IPS-NIHi11 (cell line): Measurements from ENCODE around the gene NTRK2.
"Not testable (repeated sequence)": the region's sequence is repeated elsewhere in the genome, so short reads cannot be mapped to it uniquely, and the experiment has no call there.

Source experiments
- DNase-seq: peaks from one replicate; pipeline ENCODE4 v3.0.0; 2012; ENCODE audit warnings: mixed read lengths, low spot score

The NTRK2 gene

DNA sequence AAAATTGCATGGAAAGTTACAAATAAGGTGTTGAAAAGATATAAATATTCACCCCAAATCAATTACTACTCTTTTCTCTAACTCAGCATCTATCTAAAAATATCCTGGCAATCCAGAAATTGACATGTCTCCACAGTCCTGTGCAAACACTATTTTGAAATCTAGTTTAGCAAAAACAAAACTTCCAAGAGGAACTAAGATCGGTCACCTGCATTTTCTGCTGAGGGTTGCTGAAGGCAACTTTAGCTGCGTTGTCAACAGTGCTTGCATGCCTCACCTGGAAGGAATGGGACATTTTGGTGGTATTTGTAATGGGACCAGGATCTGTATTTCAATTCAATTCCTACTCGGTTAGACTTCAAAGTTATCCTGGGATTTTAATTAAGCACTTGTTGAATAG lies 398.3 kb downstream of the NTRK2 start:
- no peak for DNase-seq

DNA sequence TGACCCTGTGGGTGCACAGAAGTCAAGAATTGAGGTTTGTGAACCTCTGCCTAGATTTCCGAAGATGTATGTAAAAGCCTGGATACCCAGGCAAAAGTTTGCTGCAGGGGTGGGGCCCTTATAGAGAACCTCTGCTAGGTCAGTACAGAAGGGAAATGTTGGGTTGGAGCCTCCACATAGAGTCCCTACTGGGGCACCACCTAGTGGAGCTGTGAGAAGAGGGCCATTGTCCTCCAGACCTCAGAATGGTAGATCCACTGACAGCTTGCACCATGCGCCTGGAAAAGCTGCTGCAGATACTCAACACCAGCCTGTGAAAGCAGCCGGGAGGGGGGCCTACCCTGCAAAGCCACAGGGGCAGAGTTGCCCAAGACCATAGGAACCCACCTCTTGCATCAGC lies 399.9 kb downstream of the NTRK2 start:
- not testable (repeated sequence) for DNase-seq
